ENCODE data around the gene TRIM9.
"Not testable (repeated sequence)": the region's sequence is repeated elsewhere in the genome, so short reads cannot be mapped to it uniquely, and the experiment has no call there.

The TRIM9 gene

GRCh38 chr14:50999726-51000125 is 95.2 kb downstream of the TRIM9 start:
- DNase-seq: no peak

GRCh38 chr14:50998612-50999011 is 96.3 kb downstream of the TRIM9 start:
- no peak for DNase-seq

GRCh38 chr14:50997712-50998111 is 97.2 kb downstream of the TRIM9 start:
- DNase-seq: no peak

GRCh38 chr14:50994158-50994557 is 100.7 kb downstream of the TRIM9 start:
- DNase-seq: not testable (repeated sequence)

GRCh38 chr14:50985859-50986331 is 109.0 kb downstream of the TRIM9 start:
- no peak for DNase-seq

- no peak for DNase-seq
Measured at GRCh38 chr14:50985124-50985858, 109.6 kb downstream of the TRIM9 start.

- no peak for DNase-seq
Measured at GRCh38 chr14:50984036-50984710, 110.7 kb downstream of the TRIM9 start.

- no peak for DNase-seq
Measured at GRCh38 chr14:50979941-50980850, 114.7 kb downstream of the TRIM9 start.

GRCh38 chr14:50978888-50979287 is 116.0 kb downstream of the TRIM9 start:
- no peak for DNase-seq

GRCh38 chr14:50978529-50978871 is 116.4 kb downstream of the TRIM9 start:
- DNase-seq: no peak

GRCh38 chr14:50977863-50978528 is 116.9 kb downstream of the TRIM9 start:
- no peak for DNase-seq

GRCh38 chr14:50974118-50974517 is 120.8 kb downstream of the TRIM9 start:
- no peak for DNase-seq

GRCh38 chr14:50972734-50973133 is 122.2 kb downstream of the TRIM9 start:
- no peak for DNase-seq

GRCh38 chr14:50970886-50971781 is 123.8 kb downstream of the TRIM9 start:
- no peak for DNase-seq

GRCh38 chr14:50967790-50968189 is 127.1 kb downstream of the TRIM9 start:
- DNase-seq: no peak

GRCh38 chr14:50967103-50967502 is 127.8 kb downstream of the TRIM9 start:
- DNase-seq: no peak

- no peak for DNase-seq
Measured at GRCh38 chr14:50964683-50965390, 130.1 kb downstream of the TRIM9 start.

- DNase-seq: no peak
Measured at GRCh38 chr14:50963919-50964318, 131.0 kb downstream of the TRIM9 start.

GRCh38 chr14:50961605-50962221 is 133.2 kb downstream of the TRIM9 start:
- DNase-seq: no peak

- no peak for DNase-seq
Measured at GRCh38 chr14:50957296-50957695, 137.6 kb downstream of the TRIM9 start.

- not testable (repeated sequence) for DNase-seq
Measured at GRCh38 chr14:50956421-50956820, 138.5 kb downstream of the TRIM9 start.

Measured in stimulated activated CD4-positive, alpha-beta T cell treated with anti-CD3 and anti-CD28 coated beads, Interleukin-2, amount 100 ng/mL, for 48 hours (primary cell).